Chondrocyte (in vitro differentiated cells): ENCODE results near the gene OGFR. TPM values are rescaled to one million over a fixed set of nuclear protein-coding genes. Genes with fewer than 3 reads are reported as not detected.
"Not testable (repeated sequence)": the region's sequence is repeated elsewhere in the genome, so short reads cannot be mapped to it uniquely, and the experiment has no call there.

Experiments used
- DNase-seq: peaks from one replicate; pipeline ENCODE4 v3.0.0; 2021; ENCODE audit warnings: mixed read lengths, low spot score
- H3K27ac Mint-ChIP-seq: one replicate; pipeline ENCODE4 v1.8.0; 2021; ENCODE audit warnings: mild to moderate bottlenecking, moderate library complexity, mixed read lengths; ENCODE audit not compliant: unreplicated experiment
- H3K27me3 Mint-ChIP-seq: 2 replicates; pipeline ENCODE4 v1.8.0; 2021; ENCODE audit warnings: low read depth, mixed read lengths
- H3K36me3 Mint-ChIP-seq: 2 replicates; pipeline ENCODE4 v1.8.0; 2021; ENCODE audit warnings: low read depth, mixed read lengths
- H3K4me1 Mint-ChIP-seq: 2 replicates; pipeline ENCODE4 v1.8.0; 2021; ENCODE audit warnings: low read depth, mild to moderate bottlenecking, mixed read lengths
- H3K4me3 Mint-ChIP-seq: one replicate; pipeline ENCODE4 v1.8.0; 2021; ENCODE audit warnings: mild to moderate bottlenecking, moderate library complexity, mixed read lengths; ENCODE audit not compliant: unreplicated experiment
- H3K9me3 Mint-ChIP-seq: 2 replicates; pipeline ENCODE4 v1.8.0; 2021; ENCODE audit warnings: low read depth, mixed read lengths
- CTCF ChIP-seq: fragments of 200-600 bp; sonication (generic); IDR thresholded peaks from 2 replicates; pipeline ENCODE4 v1.5.0; 2021; ENCODE audit warnings: antibody characterized with exemption, mild to moderate bottlenecking, moderate library complexity
- total RNA-seq: library from RNA; stranded (reverse); gene quantifications from 3 replicates; pipeline ENCODE4 v1.2.1, GENCODE V29; 2021

OGFR gene
- total RNA-seq, 1 donor from 2014 or later: 31.8 TPM

- Mint-ChIP-seq H3K9me3 (no peaks in the 10 kb centered on the region), H3K4me1 (peaks cover 7% of the 10 kb centered on the region), H3K27me3 (no peaks in the 10 kb centered on the region), H3K4me3 (no peak overlapping the region), H3K36me3 (peaks cover 11% of the 10 kb centered on the region), H3K27ac (no peak overlapping the region)
- no peak for DNase-seq
- no peak for TF ChIP-seq CTCF
Measured at GRCh38 chr20:62843656-62844055, 39.0 kb downstream of the OGFR start.

GRCh38 chr20:62844182-62844581 lies 39.5 kb downstream of the OGFR start:
- no peak for DNase-seq
- Mint-ChIP-seq H3K36me3 (peaks cover 11% of the 10 kb centered on the region), H3K27me3 (no peaks in the 10 kb centered on the region), H3K4me1 (peaks cover 7% of the 10 kb centered on the region), H3K27ac (no peak overlapping the region), H3K9me3 (no peaks in the 10 kb centered on the region), H3K4me3 (no peak overlapping the region)
- no peak for TF ChIP-seq CTCF

- DNase-seq: no peak
- Mint-ChIP-seq H3K4me1 (peaks cover 7% of the 10 kb centered on the region), H3K27me3 (no peaks in the 10 kb centered on the region), H3K9me3 (no peaks in the 10 kb centered on the region), H3K4me3 (no peak overlapping the region), H3K27ac (no peak overlapping the region), H3K36me3 (peaks cover 17% of the 10 kb centered on the region)
- TF ChIP-seq CTCF: no peak
Measured at GRCh38 chr20:62845416-62846160, 41.0 kb downstream of the OGFR start.

- H3K4me3 Mint-ChIP-seq: no peak overlapping the region
- peaks cover 18% of the 10 kb centered on the region for H3K36me3 Mint-ChIP-seq
- no peak for DNase-seq
- no peak overlapping the region for H3K27ac Mint-ChIP-seq
- TF ChIP-seq CTCF: no peak
- no peaks in the 10 kb centered on the region for H3K27me3 Mint-ChIP-seq
- H3K9me3 Mint-ChIP-seq: no peaks in the 10 kb centered on the region
- H3K4me1 Mint-ChIP-seq: peaks cover 7% of the 10 kb centered on the region
Measured at GRCh38 chr20:62846166-62846890, 41.7 kb downstream of the OGFR start.

- H3K27me3 Mint-ChIP-seq, H3K4me1 Mint-ChIP-seq, DNase-seq, H3K4me3 Mint-ChIP-seq, H3K9me3 Mint-ChIP-seq, H3K27ac Mint-ChIP-seq: not testable (repeated sequence)
- peaks cover 24% of the 10 kb centered on the region for H3K36me3 Mint-ChIP-seq
Measured at GRCh38 chr20:62848917-62849316, 44.3 kb downstream of the OGFR start.
